Mucosa of rectum (tissue), 2 donors: ENCODE measurements around the gene FUT6.

Source experiments
- H3K27ac ChIP-seq, 2 donors: one replicate each; pipeline ENCODE4 v1.7.0; 2013; ENCODE audit warnings: inconsistent platforms in 2 of 2, low read depth in 2 of 2, low read length in 2 of 2
- H3K27me3 ChIP-seq, 2 donors: one replicate each; pipeline ENCODE4 v1.7.0; 2013; ENCODE audit warnings: low read length in 2 of 2; ENCODE audit not compliant: control insufficient read depth in 2 of 2, insufficient read depth in 2 of 2
- H3K36me3 ChIP-seq, 2 donors: one replicate each; pipeline ENCODE4 v1.7.0; 2013; ENCODE audit warnings: low read length in 2 of 2; ENCODE audit not compliant: control insufficient read depth in 2 of 2, insufficient read depth in 2 of 2
- H3K4me1 ChIP-seq, 2 donors: one replicate each; pipeline ENCODE4 v1.7.0; 2013; ENCODE audit warnings: low read length in 2 of 2, mild to moderate bottlenecking in 1 of 2; ENCODE audit not compliant: control insufficient read depth in 2 of 2, insufficient read depth in 2 of 2
- H3K4me3 ChIP-seq, 2 donors: one replicate each; pipeline ENCODE4 v1.7.0; 2013; ENCODE audit warnings: low read length in 2 of 2
- H3K9ac ChIP-seq, 2 donors: one replicate each; pipeline ENCODE4 v1.7.0; 2013; ENCODE audit warnings: low read length in 2 of 2, low read depth in 1 of 2, mild to moderate bottlenecking in 1 of 2
- H3K9me3 ChIP-seq, 2 donors: one replicate each; pipeline ENCODE4 v1.7.0; 2013; ENCODE audit warnings: low read length in 2 of 2; ENCODE audit not compliant: control insufficient read depth in 2 of 2
- donor health status: healthy.
- donor health status: Normal muscosa, but diverticular disease.

FUT6 gene

GRCh38 chr19:5818594-5818993 lies 20.9 kb downstream of the FUT6 start:
- Histone ChIP-seq H3K4me3 (no peak overlapping the region), H3K36me3 (no peaks in the 10 kb centered on the region), H3K27ac (no peak overlapping the region), H3K27me3 (no peaks in the 10 kb centered on the region), H3K4me1 (peaks cover 6 to 7% of the 10 kb centered on the region in 2 donors), H3K9me3 (no peaks in the 10 kb centered on the region), H3K9ac (no peak overlapping the region)

GRCh38 chr19:5817218-5817617 lies 22.3 kb downstream of the FUT6 start:
- Histone ChIP-seq H3K27ac (no peak overlapping the region), H3K27me3 (no peaks in the 10 kb centered on the region), H3K4me3 (no peak overlapping the region), H3K36me3 (no peaks in the 10 kb centered on the region), H3K4me1 (peaks cover 6 to 7% of the 10 kb centered on the region in 2 donors), H3K9ac (no peak overlapping the region), H3K9me3 (no peaks in the 10 kb centered on the region)

GRCh38 chr19:5814852-5815246 lies 24.7 kb downstream of the FUT6 start:
- Histone ChIP-seq H3K4me1 (peaks cover 6 to 7% of the 10 kb centered on the region in 2 donors), H3K9me3 (no peaks in the 10 kb centered on the region), H3K36me3 (no peaks in the 10 kb centered on the region), H3K27ac (no peak overlapping the region), H3K27me3 (no peaks in the 10 kb centered on the region), H3K4me3 (no peak overlapping the region), H3K9ac (no peak overlapping the region)

- Histone ChIP-seq H3K9ac (no peak overlapping the region), H3K4me3 (no peak overlapping the region), H3K9me3 (no peaks in the 10 kb centered on the region), H3K27me3 (no peaks in the 10 kb centered on the region), H3K36me3 (no peaks in the 10 kb centered on the region), H3K4me1 (peaks cover 6 to 7% of the 10 kb centered on the region in 2 donors), H3K27ac (no peak overlapping the region)
Observed at GRCh38 chr19:5814123-5814851, 25.2 kb downstream of the FUT6 start.

- Histone ChIP-seq H3K4me3 (no peak overlapping the region), H3K9ac (no peak overlapping the region), H3K9me3 (no peaks in the 10 kb centered on the region), H3K36me3 (no peaks in the 10 kb centered on the region), H3K27ac (no peak overlapping the region), H3K27me3 (no peaks in the 10 kb centered on the region), H3K4me1 (peaks cover 6 to 7% of the 10 kb centered on the region in 2 donors)
Observed at GRCh38 chr19:5811117-5811516, 28.4 kb downstream of the FUT6 start.

- no peak overlapping the region for H3K27ac ChIP-seq
- H3K36me3 ChIP-seq = no peaks in the 10 kb centered on the region
- H3K9ac ChIP-seq = no peak overlapping the region
- H3K27me3 ChIP-seq = no peaks in the 10 kb centered on the region
- H3K9me3 ChIP-seq = no peaks in the 10 kb centered on the region
- H3K4me1 ChIP-seq = peaks cover 2 to 3% of the 10 kb centered on the region in 2 donors
- H3K4me3 ChIP-seq = no peak overlapping the region
Observed at GRCh38 chr19:5809469-5809868, 30.0 kb downstream of the FUT6 start.

GRCh38 chr19:5809053-5809452 lies 30.4 kb downstream of the FUT6 start:
- H3K36me3 ChIP-seq = no peaks in the 10 kb centered on the region
- H3K27ac ChIP-seq = no peak overlapping the region
- H3K9ac ChIP-seq = no peak overlapping the region
- H3K27me3 ChIP-seq = no peaks in the 10 kb centered on the region
- H3K4me3 ChIP-seq = no peak overlapping the region
- H3K4me1 ChIP-seq = peaks cover 6% of the 10 kb centered on the region in 2 donors
- H3K9me3 ChIP-seq = no peaks in the 10 kb centered on the region

GRCh38 chr19:5808120-5808816 lies 31.2 kb downstream of the FUT6 start:
- Histone ChIP-seq H3K4me3 (no peak overlapping the region), H3K27me3 (peaks cover 0 to 2% of the 10 kb centered on the region in 2 donors), H3K9ac (no peak overlapping the region), H3K36me3 (no peaks in the 10 kb centered on the region), H3K4me1 (peaks cover 11% of the 10 kb centered on the region in 2 donors), H3K9me3 (no peaks in the 10 kb centered on the region), H3K27ac (no peak overlapping the region)

GRCh38 chr19:5806905-5807304 lies 32.6 kb downstream of the FUT6 start:
- peaks cover 0 to 2% of the 10 kb centered on the region in 2 donors for H3K27me3 ChIP-seq
- H3K27ac ChIP-seq = no peak overlapping the region
- H3K9ac ChIP-seq = no peak overlapping the region
- peaks cover 11% of the 10 kb centered on the region in 2 donors for H3K4me1 ChIP-seq
- H3K4me3 ChIP-seq = no peak overlapping the region
- no peaks in the 10 kb centered on the region for H3K36me3 ChIP-seq
- no peaks in the 10 kb centered on the region for H3K9me3 ChIP-seq

- Histone ChIP-seq H3K9me3 (no peaks in the 10 kb centered on the region), H3K27me3 (peaks cover 0 to 2% of the 10 kb centered on the region in 2 donors), H3K27ac (no peak overlapping the region), H3K36me3 (no peaks in the 10 kb centered on the region), H3K4me3 (no peak overlapping the region), H3K9ac (no peak overlapping the region), H3K4me1 (peaks cover 11% of the 10 kb centered on the region in 2 donors)
Observed at GRCh38 chr19:5806133-5806489, 33.4 kb downstream of the FUT6 start.
